GOT3 (cell line): ENCODE measurements around the gene KCP.

Experiments used
- DNase-seq: peaks from one replicate; lab custom pipeline; 2025; ENCODE audit warnings: mixed read lengths; lab: John Stamatoyannopoulos, UW

The KCP gene

DNA sequence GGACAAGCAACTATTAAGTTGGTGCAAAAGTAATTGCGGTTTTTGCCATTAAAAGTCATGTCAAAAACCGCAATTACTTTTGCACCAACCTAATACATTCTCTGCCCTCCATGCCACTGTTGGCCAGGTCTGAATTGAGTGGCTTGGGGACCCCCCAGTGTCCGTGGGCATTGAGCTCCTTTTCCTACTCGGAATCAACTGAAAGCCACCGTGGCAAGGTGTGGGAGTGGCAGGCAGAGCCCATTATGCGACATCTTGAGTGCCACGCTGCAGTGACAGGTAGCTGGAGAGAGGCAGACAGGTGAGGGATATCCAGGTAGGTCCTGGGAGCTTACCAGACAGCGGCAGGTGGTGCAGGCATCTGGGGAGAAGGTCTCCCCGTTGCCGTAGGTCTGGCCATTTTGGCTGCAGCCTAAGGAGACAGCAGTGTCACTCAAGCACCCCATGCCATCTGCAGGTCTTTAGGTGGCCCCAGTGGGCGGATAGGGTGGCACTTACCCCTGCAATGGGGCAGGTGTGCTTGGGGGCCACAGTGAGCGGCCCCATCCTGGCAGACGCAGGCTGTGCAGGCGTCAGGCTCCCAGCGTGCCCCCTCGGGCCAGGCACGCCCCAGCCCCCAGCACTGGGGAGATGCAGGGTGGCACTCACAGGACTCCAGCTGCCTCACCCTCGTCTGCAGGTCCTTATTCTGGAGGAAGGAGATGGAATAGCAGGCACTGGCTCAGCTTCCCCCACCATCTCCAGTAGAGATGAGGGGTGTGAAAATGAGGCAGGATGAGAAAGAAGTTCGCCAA lies 3.5 kb downstream of the KCP start:
- DNase-seq = no peak

DNA sequence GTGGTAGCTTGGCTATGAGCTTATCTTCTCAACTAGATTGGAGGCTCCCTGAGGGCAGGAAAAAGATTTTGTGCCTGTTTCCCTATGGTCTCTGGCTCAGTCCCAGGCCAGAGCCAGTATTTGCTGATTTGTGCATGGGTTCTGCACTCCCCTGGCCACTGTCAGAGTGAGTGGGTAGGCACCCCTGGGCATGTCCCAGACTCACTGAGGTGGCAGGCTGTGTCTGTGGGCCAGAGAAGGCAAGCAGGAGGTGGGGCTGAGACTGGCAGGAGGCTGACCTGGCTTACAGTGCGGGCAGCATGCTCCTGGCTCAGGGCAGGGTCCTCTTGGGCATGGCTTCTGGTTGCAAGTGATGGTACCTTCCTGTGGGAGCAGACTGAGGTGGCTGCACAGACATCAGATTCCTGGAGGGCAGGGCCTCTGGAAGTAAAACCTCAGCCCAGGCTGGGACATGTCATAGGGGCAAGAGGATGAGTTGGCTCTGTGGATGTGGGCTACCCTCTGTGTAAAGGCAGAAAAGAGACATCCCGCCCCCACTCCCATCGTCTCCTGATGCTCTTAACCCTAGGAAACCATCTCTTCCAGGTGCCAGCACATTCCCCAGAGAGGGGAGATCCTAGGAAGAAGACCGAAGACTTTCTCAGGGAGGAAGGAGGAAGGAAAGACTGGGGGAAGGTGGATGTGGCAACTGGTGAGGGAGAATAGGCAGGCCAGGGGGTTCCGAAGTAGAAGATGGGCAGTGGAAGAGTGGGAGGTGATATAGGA lies 4.3 kb downstream of the KCP start:
- no peak for DNase-seq

GRCh38 chr7:128904381-128905197 lies 5.9 kb downstream of the KCP start:
- DNase-seq = no peak

DNA sequence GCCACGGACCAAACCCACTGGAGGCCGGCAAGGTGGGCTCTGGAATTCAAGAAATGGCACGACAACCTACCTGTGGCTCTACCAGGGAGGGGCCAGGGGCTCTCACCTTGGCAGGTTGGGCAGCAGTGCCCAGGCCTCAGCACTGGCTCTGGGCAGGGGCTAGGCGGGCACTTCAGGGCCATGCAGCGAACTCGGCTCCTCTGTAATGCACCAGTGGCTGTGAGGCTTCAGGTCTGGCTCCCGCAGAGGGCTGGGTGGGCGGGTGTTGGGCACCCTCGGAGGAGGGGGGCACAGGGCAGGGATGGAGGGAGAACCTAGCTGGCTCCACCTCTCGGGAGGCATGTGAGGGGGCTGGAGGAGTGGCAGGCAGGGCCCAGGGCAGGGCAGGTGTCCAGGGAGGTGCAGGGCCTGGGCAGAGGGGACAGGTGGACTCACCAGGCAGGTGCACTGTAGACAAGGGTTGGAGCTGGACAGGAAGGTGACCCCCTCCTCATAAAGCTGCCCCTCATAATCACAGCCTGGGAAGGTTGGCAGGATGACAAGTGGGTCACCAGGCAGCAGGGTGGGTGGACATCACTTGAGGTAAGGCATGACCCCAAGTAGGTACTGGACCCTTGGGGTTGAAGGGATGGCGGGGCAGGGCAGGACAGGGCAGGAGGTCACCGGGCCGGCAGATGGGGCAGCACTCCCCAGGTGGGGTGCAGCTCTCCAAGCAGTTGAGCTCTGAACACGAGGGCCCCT lies 6.7 kb downstream of the KCP start:
- no peak for DNase-seq

DNA sequence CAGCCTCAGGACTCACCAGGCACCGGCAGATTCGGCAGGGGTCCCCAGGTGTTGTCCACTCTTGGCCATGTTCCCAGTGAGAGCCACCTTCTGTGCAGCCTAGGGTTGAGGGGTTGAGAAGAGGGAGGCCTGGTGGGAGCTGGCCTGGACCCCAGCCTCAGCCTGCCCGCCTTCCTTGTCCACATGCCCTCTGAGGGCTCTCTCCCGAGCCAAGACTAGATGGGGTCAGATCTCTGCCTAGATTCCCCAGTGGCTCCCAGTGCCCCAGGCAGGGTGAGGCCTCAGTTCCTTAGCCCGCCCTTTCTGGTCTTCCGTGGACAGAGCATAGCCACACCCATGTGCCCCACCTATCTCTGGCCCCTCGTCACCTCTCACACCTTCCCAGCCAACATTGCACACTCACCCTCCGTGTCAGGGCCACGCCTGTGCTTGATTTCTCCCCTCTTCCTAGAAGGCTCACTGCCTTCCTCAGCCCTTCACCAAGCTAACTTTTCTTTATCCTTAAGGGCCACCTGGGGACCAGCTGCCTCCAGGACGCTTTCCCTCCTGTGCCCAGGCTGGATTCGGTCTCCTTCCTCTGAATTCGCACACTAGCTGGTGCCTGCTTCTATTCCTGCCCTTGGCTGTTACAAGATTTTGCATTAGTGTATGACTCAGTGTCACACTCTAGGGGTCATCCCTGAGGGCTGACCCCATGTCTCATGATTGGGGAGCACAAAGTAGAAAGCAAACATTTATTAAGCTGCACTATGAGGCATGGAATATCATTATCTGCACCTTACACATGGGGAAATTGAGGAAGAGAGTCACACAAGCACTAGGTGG lies 7.5 kb downstream of the KCP start:
- no peak for DNase-seq

GRCh38 chr7:128900237-128900636 lies 10.3 kb downstream of the KCP start:
- no peak for DNase-seq

DNA sequence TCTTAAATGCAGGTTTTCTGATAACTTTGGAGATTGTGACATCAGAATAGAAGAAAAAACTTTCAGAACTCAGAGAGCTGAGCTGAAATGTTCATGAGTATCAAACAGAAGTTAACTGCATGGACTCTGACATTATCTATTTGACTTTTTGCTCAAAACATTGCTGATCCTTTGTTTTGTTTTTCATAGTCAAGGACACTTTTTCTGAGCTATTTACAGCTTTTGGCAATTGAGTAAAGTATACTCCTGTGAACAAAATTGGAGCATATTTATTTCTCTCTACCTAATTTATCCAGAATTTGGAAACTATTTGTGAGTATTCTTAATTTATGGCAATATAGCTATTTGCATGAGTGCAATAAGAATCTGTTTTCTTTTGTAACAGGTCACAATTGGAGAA lies 11.1 kb downstream of the KCP start:
- DNase-seq = no peak

DNA sequence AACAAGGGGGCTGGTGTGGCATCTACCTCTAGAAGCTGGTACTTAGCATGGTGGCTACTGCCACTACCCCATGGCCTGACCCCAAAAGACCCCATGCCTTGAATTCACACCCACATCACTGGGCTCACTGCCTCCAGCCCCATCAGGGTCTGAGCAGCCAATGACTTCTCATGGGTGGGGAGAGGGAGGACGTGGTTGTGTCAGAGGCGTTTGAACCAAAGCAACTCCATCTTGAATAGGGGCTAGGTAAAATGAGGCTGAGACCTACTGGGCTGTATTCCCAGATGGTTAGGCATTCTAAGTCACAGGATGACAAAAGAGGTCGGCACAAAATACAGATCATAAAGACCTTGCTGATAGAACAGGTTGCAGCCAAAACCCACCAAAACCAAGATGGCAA lies 15.2 kb downstream of the KCP start:
- DNase-seq = no peak

DNA sequence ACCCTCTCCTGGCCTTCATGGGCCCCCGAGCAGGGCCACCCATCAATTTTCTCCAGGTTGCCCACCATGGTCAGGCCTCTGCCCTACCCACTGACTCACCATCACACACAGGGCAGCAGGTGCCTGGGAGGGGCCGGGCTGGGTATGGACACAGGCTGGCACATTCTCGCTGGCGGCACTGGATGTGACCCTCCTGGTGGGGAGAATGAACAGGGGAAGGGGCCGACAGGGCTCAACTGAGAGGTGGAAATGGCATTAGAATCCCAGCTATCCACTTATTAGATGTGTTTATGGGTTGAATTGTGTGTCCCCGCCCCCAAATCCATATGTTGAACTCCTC lies 16.4 kb downstream of the KCP start:
- no peak for DNase-seq

DNA sequence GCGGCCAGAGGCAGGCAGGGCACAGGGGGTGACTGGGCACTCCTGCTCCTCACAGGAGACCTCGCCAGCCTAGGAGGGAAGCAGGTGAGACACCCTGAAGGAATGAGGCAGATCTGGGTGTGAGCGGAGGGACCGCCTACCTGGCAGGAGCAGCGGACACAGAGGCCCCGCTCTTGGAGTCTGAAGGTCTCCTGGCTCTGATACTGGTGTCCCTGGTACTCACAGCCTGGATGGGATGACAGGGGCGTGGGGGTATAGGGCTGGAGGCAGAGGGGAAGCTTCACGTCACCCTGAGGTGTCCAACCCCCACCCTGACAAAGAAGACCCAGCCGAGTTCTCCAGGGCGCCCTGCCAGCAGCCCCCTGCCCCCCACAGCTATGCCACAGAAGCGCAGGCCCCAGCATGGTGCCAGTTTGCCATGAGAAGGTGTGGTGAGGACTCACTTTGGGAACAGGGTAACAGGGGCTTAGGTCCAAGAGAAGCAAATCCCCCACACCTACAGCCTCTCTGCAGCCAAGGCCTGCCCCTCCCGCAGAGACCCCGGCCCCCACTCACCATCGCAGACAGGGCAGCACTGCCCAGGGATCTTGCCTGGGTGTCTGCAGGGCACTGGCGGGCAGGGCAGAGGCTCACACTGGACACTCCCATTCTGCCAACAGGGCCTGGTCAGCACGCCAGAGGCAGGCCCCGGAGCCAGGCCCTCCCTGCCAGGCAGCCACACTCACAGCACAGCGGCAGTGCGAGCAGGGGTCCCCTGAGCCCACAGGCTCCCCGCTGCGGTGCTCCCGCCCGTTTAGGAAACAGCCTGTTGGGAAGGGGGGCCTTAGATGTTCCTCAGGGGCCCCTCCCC lies 17.0 kb downstream of the KCP start:
- DNase-seq = no peak

GRCh38 chr7:128892521-128893250 lies 17.8 kb downstream of the KCP start:
- no peak for DNase-seq

DNA sequence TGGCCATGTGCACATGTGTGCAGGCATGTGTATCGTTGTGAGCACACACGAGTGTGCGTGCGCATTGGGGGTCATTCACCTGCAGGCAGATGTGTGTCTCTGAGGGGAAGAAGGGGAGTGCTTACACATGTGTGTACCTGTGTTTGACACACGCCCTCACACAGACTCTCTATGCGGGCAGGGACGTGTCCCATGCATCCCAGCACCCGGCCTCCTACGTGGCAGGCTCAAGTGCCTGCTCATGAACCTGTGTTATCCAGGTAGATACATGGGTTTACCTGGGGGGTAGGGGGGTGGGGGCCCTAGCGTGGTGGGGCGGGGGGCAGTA lies 18.6 kb downstream of the KCP start:
- DNase-seq = no peak

DNA sequence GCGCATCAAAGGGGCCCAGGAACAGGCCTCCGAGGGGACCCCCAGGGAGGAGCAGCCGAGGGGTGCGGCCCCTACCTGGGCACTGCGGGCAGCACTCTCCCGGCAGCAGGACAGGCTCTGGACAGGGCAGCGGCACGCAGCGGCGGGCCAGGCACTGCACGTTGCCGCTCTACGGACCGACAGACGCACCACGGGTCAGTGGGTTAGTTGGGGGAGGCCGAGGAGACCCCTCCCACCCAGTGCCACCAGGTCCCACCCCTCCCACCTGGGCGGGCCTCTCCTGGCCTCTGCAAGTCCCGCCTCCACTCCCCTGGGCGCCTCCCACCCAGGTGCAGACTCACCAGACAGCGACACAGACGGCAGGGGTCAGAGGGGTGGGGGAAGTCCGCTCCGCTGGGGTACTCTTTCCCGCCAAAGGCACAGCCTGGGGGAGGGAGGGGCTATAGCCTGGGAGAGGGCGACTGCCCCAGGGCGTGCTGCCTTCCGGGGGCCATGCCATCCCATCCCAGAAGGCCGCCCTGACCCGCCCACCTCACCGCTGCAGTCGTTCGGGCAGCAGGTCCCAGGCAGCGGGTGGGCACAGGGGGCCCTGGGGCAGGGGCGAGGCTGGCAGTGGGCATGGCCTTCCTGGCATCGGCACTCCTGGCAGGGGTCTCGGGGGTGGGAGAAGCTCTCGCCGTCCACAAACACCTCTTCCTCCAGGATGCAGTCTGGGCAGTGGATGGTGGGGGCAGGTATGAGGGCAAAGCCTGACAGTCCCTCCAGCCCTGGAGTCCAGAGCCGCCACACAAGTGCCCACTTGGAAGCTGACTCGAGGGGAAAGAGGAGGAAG lies 19.2 kb downstream of the KCP start:
- no peak for DNase-seq

DNA sequence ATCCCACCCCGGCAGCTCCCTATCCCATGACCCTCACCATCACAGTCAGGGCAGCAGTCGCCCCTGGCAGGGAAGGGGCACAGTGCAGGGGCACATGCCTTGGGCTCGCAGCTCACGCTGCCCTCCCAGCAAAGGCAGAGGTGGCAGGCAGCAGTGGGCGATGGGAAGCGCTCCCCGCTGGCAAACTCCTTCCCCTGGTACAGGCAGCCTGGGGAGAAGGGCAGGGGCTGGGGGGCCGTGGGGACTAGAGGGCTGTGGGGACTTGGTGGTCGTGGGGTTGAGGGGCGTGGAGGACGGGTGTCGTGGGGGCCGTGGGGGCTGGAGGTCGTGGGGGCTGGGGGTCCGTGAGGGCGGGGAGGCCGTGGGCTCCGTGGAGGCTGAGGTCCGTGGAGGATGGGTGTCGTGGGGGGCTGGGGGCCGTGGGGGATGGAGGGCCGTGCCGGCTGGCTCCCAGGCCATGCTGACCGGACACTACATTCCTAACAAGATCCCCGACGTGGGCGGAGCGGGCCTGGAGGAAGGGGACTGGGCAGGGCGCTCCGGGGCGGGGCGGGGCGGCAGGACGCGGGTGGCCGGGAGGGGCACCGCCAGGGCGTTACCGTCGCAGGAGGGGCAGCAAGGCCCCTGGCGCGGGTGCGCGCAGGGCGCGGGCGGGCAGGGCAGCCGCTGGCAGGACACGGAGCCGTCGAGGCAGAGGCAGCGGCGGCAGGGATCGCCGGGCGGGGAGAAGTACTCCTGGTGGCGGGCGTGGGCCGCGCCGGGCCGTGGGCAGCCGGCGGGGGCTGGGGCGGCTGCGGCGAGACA lies 20.0 kb downstream of the KCP start:
- no peak for DNase-seq

DNA sequence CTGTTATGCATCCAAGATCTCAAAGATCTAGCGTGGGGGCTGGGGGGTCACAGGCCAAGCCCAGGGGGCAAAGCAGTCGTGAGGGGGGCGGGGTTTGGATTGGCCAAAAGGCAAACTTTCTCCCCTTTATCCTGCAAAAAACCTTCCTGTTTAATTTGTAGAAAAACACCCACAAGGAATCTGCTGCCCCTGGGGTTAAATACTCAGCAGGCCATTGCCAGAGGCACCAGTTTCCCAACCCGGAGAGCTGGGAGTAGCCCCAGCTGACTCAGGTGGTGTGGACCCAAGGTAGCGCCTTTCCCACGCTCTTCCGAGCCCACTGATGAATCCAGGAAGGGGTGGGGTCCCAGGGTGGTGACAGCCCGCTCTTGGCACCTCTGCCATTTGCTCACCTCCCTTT lies 21.4 kb downstream of the KCP start:
- no peak for DNase-seq

DNA sequence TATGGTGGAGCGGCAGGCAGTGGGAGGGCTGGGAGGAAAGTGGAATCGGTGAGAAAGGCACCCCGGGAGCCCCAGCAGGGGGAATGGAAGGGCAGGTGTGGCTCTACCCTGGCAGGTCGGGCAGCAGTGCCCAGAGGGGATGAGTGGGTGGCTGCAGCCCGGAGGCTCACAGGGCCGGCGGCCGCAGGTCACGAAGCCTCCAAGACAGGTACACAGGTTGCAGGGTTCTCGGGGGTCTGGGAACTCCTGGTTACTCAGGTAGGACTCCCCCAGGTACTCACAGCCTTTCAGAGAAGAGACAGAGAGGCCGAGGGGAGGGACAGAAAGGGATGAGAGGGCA lies 21.8 kb downstream of the KCP start:
- DNase-seq = no peak

GRCh38 chr7:128888039-128888755 lies 22.3 kb downstream of the KCP start:
- DNase-seq = no peak
